ENCODE measurements around the gene CLCNKA.

Gene CLCNKA

DNA sequence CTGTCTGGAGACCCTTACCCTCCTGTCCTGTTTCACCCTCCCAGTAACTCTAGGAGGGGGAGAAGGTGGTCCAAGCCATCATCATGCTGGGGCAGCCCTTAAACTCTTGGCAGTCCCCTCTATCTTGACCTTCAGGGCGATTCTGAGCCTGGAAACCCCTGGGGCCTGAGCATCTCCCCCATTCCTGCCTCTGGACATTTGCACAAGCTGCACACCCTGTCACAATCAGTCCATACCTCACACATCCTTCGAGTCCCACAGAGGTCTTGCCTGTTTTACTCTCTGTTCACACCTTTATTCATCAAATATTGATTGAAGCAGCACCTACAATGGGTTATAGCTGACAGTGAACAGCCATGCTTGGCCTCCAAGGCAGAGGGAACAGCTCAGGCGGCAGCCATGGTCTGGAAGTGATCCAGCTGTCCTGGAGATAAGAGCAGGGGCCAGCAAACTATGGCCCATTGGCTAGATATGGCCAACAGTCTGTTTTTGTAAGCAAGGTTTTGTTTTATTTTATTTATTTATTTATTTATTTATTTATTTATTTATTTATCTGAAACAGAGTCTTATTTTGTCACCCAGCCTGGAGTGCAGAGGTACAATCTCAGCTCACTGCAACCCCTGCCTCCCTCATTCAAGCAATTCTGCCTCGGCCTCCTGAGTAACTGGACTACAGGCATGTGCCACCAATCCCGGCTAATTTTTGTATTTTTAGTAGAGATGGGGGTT, 58.8 kb downstream of the CLCNKA start:
- no peak for TF ChIP-seq CTCF (IDR thresholded peaks at IDR 0.05; ENCODE audit: borderline replicate concordance, insufficient read depth, low read depth, low read length)
- no peak overlapping the region for H3K4me3 ChIP-seq (ENCODE audit: low read depth, low read length)

DNA sequence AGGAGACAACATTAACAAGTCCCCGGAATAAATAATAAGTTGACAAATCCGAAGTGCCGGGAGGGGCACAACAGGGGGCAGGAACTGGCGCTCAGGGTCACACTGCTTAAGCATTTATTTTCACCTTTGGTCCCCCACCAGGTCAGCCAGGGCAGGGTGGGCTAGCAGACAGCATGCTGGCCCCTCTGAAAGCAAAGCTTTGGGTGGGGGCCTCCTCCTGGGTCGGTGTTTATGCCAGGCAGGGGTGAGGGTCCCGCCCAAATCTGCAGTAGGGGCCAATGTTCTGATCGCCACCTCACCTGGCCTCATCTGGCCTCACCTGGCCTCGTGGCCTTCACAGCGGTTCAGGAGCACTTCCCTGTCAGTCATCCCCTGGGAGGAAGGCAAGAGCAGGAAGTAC, 59.8 kb downstream of the CLCNKA start:
- no peak overlapping the region for H3K4me3 ChIP-seq (ENCODE audit: low read depth, low read length)
- TF ChIP-seq CTCF (IDR thresholded peaks at IDR 0.05; ENCODE audit: borderline replicate concordance, insufficient read depth, low read depth, low read length), result no peak

- TF ChIP-seq CTCF (IDR thresholded peaks at IDR 0.05; ENCODE audit: borderline replicate concordance, insufficient read depth, low read depth, low read length), result peak; percentile 91
- H3K4me3 ChIP-seq (ENCODE audit: low read depth, low read length), result no peak overlapping the region
Measured at GRCh38 chr1:16082283-16083038, 60.6 kb downstream of the CLCNKA start.

GRCh38 chr1:16083486-16083885, 61.6 kb downstream of the CLCNKA start:
- no peak for TF ChIP-seq CTCF (IDR thresholded peaks at IDR 0.05; ENCODE audit: borderline replicate concordance, insufficient read depth, low read depth, low read length)
- H3K4me3 ChIP-seq (ENCODE audit: low read depth, low read length), result no peak overlapping the region

All from GM12875 (cell line).